Epithelial cell of esophagus (primary cell): Measurements from ENCODE around the gene MYO3A.
"Not testable (repeated sequence)": the region's sequence is repeated elsewhere in the genome, so short reads cannot be mapped to it uniquely, and the experiment has no call there.

ENCODE experiments used
- DNase-seq: peaks from one replicate; pipeline ENCODE4 v3.0.0; 2010; ENCODE audit warnings: low read depth
- H3K4me3 ChIP-seq: 2 replicates; pipeline ENCODE4 v1.5.1; 2011; ENCODE audit warnings: mild to moderate bottlenecking, low read length, control low read depth
- CTCF ChIP-seq: IDR thresholded peaks from 2 replicates; pipeline ENCODE4 v1.5.1; 2011; ENCODE audit warnings: low read depth, mild to moderate bottlenecking, low read length, control low read depth, inconsistent platforms; ENCODE audit not compliant: insufficient read depth; ENCODE audit errors: missing control alignments

The MYO3A gene

GRCh38 chr10:25974897-25975459, 40.9 kb downstream of the MYO3A start:
- H3K4me3 ChIP-seq: no peak overlapping the region
- DNase-seq: no peak
- TF ChIP-seq CTCF: no peak

- DNase-seq: no peak
- no peak overlapping the region for H3K4me3 ChIP-seq
- TF ChIP-seq CTCF: no peak
Observed at GRCh38 chr10:25978771-25979170, 44.7 kb downstream of the MYO3A start.

DNA sequence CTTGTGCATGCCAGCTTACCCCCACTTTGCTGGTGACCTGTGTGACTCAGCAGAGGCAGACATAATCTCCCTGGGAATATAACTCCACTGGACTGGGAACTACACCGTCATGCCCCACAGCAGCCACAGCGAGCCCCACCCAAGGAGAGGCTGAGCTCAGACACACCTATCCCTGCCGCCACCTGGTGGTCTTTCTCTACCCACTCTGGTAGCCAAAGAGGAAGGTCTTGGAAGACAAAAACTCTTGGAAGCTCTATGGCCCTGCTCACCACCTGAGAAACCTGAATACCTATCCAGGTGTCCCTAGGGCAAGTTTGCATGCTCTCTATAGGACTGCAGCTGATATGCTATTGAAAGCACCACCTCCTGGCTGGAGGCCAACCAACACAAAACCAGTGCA, 48.1 kb downstream of the MYO3A start:
- no peak for TF ChIP-seq CTCF
- no peak for DNase-seq
- H3K4me3 ChIP-seq: no peak overlapping the region

DNA sequence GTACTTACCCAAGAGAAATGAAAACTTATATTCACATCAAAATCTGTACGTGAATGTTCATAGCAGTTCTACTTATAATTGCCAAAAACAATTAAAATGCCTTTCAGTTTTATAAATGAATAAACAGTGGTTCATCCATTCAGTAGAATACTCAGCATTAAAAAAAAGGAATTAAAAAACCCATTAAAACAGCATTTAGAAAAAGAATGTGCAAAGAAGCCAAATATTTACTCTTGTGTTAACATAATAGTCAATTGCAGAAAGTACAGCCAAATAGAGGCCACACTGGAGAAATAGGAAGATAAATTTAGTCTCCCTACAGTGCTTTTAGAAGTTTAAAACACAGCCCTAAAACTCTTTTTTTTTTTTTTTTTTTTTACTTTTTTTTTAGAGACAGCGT, 54.6 kb downstream of the MYO3A start:
- no peak for TF ChIP-seq CTCF
- DNase-seq: no peak
- no peak overlapping the region for H3K4me3 ChIP-seq

DNA sequence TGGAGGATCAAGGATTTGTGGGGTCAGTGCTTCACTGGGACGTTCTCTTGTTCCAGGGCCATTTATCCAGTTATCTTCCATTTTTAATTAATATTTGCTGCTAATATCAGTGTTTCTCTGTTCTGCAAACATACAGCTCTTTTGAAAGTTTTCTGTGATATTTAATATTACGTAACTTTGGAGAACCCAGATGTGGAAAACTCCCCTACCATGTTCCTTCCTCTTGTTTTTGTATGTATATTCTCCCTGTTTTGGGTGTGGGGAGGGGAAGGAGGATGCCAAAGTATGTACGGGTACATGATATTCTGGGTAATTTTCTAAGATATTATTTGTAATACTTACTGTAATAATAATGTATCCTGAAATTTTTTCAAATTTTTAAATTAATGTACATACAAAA, 55.9 kb downstream of the MYO3A start:
- DNase-seq: no peak
- TF ChIP-seq CTCF: no peak

DNA sequence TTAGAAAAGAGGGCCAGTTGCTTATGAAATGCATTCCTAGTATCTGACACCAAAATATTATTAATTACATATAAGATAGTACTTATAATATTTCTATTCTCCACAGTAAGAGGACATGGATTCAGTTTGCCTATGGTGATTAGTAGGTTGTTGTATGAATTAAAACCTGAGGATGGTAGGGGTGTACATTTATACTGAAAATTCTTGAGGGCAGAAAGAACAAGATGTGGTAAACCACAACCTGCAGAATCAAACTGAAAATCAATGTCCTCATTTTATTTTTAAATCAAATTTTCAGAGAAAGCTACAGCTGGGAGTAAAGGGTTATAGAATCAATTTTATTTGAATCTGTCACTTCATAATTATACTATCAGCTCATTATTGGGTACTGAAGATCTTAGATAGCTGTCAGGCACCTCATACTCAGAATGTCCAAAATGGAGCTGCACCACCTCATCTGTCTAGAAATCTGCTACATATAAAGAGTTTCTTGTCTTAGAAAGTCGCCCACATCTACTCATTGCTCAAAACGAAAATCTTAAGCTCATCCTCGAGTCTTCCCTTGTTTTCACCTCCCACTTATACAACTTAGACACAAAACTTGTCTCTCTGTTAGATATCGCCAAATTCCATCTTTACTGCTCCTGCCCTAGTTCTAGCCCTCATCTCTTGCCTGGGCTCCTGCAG, 65.4 kb downstream of the MYO3A start:
- no peak overlapping the region for H3K4me3 ChIP-seq
- no peak for TF ChIP-seq CTCF
- DNase-seq: no peak

More for the DNA sequence above, 55.9 kb downstream of the MYO3A start:
- H3K4me3 ChIP-seq: no peak overlapping the region

GRCh38 chr10:26000971-26001370, 66.9 kb downstream of the MYO3A start:
- no peak overlapping the region for H3K4me3 ChIP-seq
- DNase-seq: no peak
- no peak for TF ChIP-seq CTCF

- H3K4me3 ChIP-seq, DNase-seq: not testable (repeated sequence)
Observed at GRCh38 chr10:26002466-26002865, 68.4 kb downstream of the MYO3A start.
